NCI-H128 (cell line): Measurements from ENCODE around the gene ACVR2B.

ENCODE experiments used
- DNase-seq: peaks from one replicate; lab custom pipeline; 2025; ENCODE audit not compliant: unreplicated experiment; lab: John Stamatoyannopoulos, UW

Gene ACVR2B

DNA sequence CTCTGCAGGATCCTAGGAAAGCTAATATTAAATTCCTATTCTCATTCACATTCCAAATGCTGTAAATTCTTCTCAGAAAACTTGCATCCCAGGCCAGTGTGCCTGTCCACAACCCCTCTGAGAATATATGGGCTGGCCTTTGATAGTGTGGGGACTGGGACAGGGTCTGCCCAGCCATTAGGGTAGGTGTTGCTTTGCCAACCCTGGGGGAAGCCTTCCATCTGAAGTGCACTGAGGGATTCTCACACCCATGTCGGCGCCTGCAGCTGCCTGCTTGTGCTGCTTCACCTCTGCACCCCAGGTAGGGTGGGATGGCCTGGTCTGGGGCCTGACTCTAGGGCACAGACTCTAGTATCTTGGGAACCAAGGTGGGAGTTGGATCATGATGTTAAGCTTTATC is 27.2 kb downstream of the ACVR2B start:
- DNase-seq: no peak

DNA sequence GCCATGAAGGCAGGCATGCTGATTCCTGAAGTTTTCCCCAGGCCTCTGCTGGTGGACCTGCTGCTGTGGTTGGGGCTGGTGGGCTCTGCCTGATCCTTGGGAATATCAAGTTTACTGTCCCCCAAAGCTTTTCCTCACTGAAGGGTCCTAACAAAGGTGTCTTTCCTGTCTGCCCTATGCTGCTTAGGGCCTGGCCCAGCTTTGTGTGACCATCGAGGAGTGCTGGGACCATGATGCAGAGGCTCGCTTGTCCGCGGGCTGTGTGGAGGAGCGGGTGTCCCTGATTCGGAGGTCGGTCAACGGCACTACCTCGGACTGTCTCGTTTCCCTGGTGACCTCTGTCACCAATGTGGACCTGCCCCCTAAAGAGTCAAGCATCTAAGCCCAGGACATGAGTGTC is 29.3 kb downstream of the ACVR2B start:
- no peak for DNase-seq

DNA sequence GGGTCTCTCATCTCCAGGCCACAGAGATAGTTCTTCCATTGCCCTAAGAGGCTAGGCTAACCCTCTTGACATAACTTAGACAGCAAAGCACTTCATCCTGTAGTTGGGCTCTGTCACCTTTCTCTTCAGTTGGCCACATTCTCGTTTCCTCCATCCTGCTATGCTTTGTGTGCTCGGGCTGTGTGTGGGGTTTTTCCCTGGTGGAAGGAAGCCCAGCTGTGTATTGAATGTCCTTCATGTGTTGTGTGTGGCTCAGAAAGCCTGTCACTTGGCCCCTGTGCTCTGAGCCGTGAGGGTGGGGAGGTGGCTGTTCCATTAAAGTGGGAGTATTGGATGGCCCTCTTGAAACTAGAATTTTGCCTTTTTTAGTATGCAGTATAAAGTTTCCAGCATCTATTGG is 33.6 kb downstream of the ACVR2B start:
- no peak for DNase-seq

DNA sequence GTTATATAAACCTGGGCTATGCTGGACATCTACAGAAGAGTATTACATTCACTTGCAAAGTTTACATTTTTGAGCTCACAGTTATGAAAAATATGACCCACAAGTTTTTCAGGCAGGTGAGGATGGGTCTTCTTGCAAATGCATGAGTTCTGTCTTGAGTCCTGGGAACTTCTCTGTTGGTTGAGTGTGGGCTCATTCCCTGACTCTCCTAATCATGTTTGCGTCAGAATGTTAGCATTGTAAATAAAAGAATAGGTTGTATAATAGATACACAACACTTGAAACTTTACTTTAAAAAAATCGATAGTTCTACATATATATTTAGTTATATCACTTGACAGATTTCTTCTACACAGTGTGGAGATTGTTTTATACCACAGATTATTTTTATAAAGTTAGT is 35.3 kb downstream of the ACVR2B start:
- no peak for DNase-seq

DNA sequence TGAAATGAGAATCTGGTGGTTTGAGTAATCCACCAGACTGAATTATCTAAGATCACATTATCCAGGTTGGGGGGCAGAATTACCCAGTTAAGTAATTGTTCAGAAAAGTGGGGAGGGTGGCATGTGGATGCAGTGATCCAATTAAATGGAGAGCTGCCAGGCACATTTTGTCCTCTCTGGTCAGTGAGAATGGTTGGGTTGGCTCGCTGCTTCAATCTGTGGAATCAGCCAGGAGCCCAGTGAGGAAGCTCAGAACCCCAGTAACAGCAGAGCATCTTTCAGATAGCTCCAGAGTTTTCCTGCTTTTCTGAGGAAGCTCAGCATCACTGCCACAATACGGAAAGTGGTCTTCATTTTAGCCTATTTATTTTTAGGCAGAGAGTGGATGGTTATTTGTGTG is 36.1 kb downstream of the ACVR2B start:
- no peak for DNase-seq

DNA sequence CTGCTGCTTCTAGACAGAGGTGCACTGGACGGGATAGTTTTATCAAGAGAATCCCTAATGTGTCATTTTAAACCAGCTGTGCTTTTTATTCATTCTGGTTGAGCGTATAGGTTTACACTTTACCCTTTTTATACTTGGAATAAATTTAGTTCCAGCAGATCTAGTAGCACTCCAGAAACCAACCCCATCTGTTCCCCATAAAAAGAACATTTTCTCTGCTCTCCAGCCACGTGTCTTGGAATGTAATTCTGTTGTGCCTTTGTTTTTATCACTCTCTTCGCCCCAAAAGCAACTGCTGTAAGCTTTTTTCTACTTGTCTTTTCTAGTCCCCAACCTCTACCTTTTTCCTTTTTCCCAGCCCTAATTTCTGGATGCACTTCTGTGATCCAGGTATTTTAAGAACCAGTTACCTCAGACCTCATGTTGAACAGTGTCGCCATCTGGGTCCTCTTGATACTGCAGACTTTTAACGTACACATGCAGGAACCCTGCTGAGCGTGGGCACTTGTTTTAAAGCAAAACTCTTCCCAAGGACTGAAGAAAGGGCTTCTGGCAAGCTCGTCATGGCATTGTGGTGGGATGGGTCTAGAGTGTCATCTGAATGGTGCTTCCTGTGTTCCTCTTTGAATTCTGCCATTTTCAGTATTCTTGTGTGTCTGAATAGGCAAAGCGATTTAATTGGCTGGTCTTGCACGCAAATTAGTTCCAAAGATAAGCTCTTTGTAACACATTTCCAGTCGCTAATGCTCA is 36.8 kb downstream of the ACVR2B start:
- DNase-seq: no peak

DNA sequence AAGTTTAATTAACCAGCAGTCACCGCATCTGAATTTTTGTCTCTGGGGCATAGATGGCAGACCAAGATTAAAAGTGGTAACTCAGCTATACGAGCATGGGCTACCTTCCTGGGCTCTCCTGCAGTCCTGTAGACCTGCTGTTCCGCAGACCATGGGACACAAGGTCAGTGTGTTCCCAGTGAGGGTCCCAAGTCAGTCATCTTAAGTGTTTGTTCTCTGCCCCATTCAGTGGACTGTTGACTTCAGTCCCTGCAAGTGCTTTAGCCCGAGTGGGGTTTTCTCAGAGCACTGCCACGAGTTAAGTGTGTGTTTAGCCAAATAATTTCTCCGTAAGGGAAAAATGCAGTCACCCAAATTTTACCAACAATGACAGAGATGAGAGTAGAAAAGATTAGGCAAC is 37.5 kb downstream of the ACVR2B start:
- no peak for DNase-seq

DNA sequence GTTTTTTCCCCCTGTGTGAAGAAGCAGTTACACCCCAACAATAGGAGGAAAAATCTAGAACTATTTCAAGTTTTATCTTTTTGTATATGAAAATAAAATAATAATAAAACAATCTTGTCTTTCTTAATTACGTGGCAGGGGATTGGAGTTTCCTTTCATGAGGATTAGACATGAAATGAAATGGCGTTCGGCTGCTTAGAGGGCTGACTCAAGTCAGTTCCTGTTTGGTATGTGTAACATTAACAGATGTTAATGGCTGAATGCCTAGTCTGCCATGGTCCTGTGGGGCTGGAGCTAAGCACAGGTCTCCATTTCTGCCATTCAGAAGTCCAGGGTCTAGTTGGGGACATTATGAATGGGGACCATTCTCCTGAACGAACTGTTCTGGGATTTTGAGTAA is 39.3 kb downstream of the ACVR2B start:
- DNase-seq: no peak

DNA sequence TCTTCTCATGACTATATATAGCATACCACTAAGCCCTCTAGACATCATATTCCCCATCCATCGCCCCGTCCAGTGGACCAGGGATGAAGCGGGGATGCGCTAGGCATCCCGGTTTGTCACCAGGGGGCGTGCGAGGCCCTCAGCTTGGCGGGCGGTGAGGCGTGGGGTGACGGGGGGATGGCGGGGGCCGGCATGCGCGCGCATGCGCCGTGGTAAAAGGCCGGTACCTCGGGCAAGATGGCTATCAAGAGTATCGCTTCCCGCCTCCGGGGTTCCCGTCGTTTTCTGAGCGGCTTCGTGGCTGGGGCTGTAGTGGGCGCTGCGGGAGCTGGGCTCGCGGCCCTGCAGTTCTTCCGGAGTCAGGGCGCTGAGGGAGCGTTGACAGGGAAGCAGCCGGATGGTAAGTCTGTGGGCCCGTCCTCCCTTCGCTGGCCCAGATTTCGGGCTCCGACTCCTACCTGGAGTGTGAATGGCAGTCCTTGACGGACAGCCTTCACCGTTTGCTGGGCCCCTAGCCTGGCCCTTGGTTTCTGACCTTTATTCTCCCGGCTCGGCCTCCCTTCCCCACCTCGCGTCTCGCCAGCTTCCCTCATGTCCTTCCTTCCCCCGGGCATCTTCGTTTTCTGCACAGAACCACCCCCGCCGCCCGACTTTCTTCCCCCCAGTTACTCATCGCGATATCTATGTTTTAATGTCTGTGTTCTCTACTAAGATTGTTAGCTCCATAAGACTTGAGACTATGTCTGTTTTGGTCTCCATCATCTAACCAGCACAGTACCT is 42.6 kb downstream of the ACVR2B start, which contains the start of gene EXOG:
TSS of gene EXOG (plus strand) at position 210 of the 780 bp plus-strand sequence. CDS start at position 238, 28 bp downstream.
- peak; percentile 77 for DNase-seq

DNA sequence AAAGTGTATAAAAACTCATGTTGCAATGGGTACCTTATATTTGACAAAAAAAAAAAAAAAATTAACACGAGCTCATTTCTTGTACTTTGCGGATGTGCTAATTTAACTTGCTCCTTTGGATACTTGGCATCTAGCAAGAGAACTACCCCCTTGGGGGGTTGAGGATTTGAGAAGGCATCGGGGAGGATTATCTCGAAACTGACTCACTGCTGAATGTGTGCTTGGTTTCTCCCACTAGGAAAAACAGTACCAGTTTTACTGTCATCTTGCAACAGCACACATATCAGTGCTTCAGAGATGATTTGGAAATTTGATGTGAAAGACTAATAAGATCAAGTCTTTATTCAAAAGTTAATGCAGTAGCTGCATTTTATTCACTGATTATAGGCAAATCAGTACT is 43.3 kb downstream of the ACVR2B start:
- DNase-seq: no peak

DNA sequence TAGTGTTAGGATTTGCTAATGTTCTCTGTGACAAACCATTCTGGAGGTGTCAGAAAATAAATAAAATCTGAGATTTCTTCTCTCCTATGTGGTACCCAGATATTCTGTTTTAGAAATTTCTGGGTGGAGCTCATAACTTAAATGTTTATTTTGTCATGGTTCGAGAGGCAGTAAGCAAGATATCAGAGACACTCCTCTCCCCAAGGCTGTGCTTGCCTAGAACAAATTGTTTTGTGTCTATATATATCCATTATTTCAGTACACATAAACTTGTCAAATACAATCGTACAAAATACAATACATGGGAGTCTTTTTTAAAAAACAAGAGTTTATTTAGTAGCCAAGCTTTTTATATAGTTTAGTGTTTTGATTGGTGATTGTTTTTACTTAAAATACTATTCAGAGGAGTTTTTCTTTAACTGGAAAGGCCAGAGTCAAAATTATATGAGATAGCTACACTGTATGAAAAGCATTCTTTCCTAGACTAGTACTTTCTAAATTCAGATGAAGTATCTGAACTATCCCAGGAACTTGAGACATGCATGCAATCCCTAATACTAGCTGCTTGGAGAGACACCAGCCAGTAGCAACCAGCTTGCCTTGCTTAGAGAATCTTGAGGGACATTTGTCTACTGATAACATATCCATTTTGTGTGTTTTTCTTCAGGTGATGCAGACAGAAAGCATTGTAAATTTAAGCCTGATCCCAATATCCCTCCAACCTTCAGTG is 47.2 kb downstream of the ACVR2B start:
- no peak for DNase-seq

DNA sequence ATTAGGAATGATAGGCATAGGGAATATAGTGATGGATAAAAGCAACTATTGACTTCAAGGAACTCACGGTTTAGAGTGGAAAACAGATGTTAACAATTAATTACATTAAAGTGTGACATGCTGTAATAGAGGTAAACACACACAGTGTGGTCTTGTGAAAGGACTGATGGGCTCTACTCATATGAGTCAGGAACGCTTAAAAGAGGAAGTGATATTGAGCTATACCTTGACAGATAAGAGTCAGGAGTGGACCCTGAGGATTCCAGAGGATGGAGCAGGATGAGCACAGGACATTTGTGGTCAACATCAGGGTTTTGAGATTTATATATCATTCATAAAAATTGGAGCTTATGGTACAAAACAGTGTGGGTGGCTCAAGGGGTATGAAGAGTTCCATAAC is 53.4 kb downstream of the ACVR2B start:
- no peak for DNase-seq

DNA sequence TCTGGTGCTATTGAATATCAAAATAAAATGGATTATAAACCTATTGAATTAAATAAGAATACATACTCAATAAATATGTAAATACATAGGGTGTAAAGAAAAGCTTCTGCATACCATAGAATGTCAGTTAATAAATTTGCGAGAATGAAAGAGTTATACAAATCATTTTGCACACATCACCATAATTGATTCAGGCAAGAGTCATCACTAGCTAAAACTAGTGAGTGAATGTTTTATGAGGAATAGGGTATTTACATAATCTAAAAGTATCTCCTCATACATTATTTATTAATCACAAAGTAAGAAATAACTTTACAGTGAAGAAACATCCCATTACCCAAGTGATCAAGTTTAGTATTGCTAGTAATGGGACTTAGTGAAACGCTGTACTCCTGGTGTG is 56.0 kb downstream of the ACVR2B start:
- DNase-seq: no peak

DNA sequence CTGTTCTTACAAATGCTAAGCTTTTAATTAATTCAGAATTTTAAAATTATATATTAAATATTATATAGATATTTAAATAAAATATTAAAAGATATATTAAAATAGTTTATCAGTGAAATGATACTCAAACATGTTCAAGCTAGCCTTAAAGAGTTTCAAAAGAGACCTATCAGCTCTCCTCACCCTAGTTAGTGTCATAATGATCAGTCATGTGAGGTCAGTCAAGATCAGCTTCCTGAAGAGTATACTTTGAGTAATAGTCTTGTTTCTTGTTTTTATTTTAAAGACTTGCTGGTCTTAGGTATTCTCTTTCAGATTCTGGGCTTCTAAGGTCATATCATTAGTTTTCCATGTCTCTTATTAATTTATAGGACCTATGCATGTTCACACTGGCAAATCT is 56.9 kb downstream of the ACVR2B start:
- no peak for DNase-seq

DNA sequence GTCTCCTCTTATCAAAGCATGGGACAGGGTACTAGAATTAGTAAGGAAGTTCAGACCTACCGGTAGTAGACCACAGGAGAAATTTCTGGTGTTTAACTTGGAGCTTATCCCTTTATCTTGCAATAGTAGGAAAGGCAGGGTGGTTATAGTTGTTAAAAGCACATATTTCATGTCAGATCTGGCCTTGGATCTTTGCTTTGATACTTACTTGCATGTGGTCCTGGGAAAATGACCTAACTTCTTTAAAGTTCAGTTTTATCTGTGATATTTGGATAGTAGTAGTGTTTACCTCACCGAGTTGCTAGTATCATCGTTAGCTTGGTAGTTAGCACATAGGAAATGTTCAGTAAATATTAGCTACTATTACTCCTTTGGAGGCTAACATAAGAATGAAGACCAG is 57.9 kb downstream of the ACVR2B start:
- no peak for DNase-seq

DNA sequence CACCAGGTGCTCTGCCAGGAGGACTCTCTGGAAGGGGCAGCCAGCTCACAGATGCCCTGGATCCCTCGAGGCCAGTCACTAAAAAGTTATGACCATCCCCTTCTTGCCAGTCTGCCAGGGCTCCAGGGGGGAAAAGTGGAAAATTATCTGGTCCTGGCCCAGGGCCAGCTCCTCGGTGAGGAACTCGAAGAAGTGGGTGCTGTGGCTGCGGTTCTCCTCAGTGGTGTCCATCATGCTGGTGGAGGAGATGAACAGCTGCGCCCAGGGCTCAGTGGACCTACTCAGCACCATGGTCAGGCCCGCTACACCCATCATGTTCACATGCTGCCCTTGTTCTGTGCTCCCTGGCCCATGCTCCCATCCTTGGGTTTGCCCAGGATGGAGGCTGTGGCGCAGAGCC is 61.7 kb downstream of the ACVR2B start:
- no peak for DNase-seq

DNA sequence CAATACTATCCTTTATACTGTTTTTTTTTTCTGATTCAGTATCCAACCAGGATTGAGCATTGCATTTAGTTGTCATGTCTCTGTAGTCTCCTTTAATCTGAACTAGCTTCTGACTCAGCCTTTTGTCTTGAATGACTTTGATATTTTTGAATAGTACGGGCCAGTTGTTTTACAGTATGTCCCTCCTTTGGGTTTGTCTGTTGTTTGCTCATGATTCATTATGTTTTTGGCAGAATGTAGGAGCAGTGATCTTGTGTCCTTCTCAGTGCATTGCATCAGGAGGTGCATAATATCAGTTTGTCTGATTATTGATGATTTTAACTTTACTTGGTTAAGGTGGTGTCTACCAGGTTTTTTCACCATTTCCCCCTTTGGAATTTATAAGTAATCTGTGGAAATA is 63.0 kb downstream of the ACVR2B start:
- DNase-seq: no peak

DNA sequence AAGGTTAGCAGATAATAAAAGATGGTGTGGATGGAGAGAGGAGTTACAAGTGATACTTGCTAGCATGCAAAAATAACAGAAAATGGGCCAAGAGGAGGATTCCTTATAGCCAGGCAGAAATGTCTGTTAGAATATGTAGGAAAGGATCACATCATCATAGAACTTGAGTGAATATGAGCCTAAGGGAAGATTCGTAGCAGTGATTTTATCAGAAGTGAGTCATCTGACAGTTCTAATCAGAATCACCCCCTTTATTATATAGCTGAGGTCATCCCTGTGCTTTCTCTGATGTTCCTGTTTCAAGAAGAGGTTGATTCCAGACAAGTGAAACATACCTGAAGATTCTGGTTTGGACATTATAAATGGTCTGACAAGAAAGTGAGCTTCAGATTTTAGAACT is 65.3 kb downstream of the ACVR2B start:
- DNase-seq: no peak

DNA sequence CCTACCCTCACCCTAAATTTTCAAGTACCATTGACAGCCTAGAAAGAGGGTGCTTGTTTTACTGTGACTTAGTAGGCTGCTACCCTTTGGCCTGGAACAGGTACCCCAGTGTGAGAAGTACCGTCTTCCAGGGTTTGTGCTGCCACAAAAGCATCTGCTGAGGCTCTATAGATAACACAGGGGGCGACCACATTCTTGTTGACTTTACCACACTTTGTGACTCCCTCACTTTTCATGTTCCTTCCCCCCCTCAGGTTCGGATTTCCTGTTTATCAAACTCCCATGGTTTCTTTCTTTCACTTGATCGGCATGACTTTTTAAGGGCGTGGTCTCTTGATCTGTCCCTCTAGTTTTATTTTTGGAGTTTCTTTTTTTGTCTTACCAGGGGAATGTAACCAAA is 66.0 kb downstream of the ACVR2B start:
- DNase-seq: no peak

DNA sequence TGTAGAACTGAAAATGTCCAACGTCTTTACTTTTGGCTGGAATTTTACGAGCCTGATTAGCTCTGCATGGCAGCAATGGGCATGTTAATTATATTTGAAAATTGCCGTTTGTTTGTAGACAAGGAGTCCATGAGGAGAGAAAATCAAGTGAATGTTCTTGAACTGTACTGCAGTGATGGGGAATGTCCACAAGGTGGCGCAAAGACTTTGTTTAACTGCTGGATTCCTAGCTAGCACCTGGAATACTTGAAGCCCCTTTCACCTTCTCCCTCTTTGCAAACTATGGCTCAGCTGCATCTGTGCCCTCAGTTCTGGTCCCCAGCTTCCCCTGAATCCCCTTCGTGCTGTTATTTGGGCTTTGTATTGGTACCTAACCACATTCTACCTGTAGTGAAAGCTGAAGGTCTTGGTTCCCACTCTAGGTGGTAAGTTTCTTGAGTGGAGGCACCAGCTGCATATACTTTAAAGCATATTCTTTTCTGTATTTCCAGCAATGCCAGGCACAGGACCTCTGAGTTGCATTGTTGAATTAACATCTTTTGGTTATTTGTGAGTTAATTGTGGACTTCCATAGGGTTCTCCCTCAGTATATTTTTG is 67.8 kb downstream of the ACVR2B start:
- peak; percentile 37 for DNase-seq

DNA sequence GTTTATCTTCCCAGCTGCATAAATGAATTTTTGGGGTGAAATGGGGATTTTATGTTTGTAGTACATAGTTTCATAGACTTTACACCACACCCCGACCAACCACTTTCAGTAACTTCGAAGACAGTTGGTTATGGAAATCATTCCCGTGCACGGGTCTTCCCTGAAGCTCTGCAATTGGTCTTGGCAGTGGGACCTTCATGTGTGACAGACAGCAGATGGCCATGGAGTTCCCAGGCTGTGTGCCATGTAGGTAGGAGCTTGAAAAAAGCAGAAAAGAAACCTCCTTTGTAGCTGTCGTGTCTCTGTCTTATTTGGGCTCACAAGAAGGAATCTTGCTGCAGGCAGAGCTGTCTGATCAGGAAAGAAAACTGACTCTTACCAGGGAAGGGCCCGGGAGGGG is 68.3 kb downstream of the ACVR2B start:
- no peak for DNase-seq
